Frontal cortex (tissue), 4 donors: Measurements from ENCODE around the gene RGS7. TPM values are rescaled to one million over a fixed set of nuclear protein-coding genes. Genes with fewer than 3 reads are reported as not detected.
"Not testable (repeated sequence)": the region's sequence is repeated elsewhere in the genome, so short reads cannot be mapped to it uniquely, and the experiment has no call there.

Source experiments
- DNase-seq, 2 donors: peaks; one replicate each; pipeline ENCODE4 v3.0.0; 2012; ENCODE audit warnings: low spot score in 2 of 2
- FAIRE-seq: peaks from 2 replicates; lab custom pipeline; 2012; peaks lifted over from hg19 to GRCh38; lab: Jason Lieb, UNC
- total RNA-seq: library from RNA; depleted of rRNA; stranded (reverse); fragments of >200 nt; gene quantifications from one replicate; pipeline ENCODE4 v1.2.3, GENCODE V29; 2014
- donor health status: control.
- donor health status: control.
- donor health status: control.

RGS7 gene
- total RNA-seq, 1 donor from 2014 or later, result 20.0 TPM

- not testable (repeated sequence) for FAIRE-seq, DNase-seq
Measured at GRCh38 chr1:241220913-241221312, 136.1 kb downstream of the RGS7 start.

- DNase-seq (no peak), FAIRE-seq (no peak)
Measured at GRCh38 chr1:241219449-241219848, 137.6 kb downstream of the RGS7 start.

GRCh38 chr1:241217516-241217915 is 139.5 kb downstream of the RGS7 start:
- DNase-seq (no peak), FAIRE-seq (no peak)

GRCh38 chr1:241215683-241216082 is 141.3 kb downstream of the RGS7 start:
- FAIRE-seq (no peak), DNase-seq (no peak)

- DNase-seq, result no peak
- no peak for FAIRE-seq
Measured at GRCh38 chr1:241215203-241215602, 141.8 kb downstream of the RGS7 start.

GRCh38 chr1:241213139-241213538 is 143.9 kb downstream of the RGS7 start:
- FAIRE-seq, result no peak
- no peak for DNase-seq

GRCh38 chr1:241212628-241213027 is 144.4 kb downstream of the RGS7 start:
- DNase-seq (no peak), FAIRE-seq (no peak)

GRCh38 chr1:241208910-241209379 is 148.1 kb downstream of the RGS7 start:
- DNase-seq, result no peak
- no peak for FAIRE-seq

- FAIRE-seq, result no peak
- no peak for DNase-seq
Measured at GRCh38 chr1:241203817-241204216, 153.2 kb downstream of the RGS7 start.

- DNase-seq (no peak), FAIRE-seq (no peak)
Measured at GRCh38 chr1:241202401-241202800, 154.6 kb downstream of the RGS7 start.

GRCh38 chr1:241186716-241187115 is 170.3 kb downstream of the RGS7 start:
- no peak for DNase-seq

GRCh38 chr1:241181971-241182370 is 175.0 kb downstream of the RGS7 start:
- FAIRE-seq, result no peak
- no peak for DNase-seq

More at GRCh38 chr1:241186716-241187115, 170.3 kb downstream of the RGS7 start:
- no peak for FAIRE-seq

GRCh38 chr1:241181471-241181870 is 175.5 kb downstream of the RGS7 start:
- FAIRE-seq, result no peak
- DNase-seq, result no peak

- DNase-seq, result no peak
- FAIRE-seq, result no peak
Measured at GRCh38 chr1:241180569-241180968, 176.4 kb downstream of the RGS7 start.

- DNase-seq, result no peak
- FAIRE-seq, result no peak
Measured at GRCh38 chr1:241177660-241178059, 179.3 kb downstream of the RGS7 start.

- DNase-seq, result no peak
Measured at GRCh38 chr1:241172486-241172885, 184.5 kb downstream of the RGS7 start.

GRCh38 chr1:241171991-241172390 is 185.0 kb downstream of the RGS7 start:
- DNase-seq, result peak in 1 of 2 donors; percentile 5
- no peak for FAIRE-seq

More at GRCh38 chr1:241172486-241172885, 184.5 kb downstream of the RGS7 start:
- no peak for FAIRE-seq

- FAIRE-seq (no peak), DNase-seq (no peak)
Measured at GRCh38 chr1:241167121-241167630, 189.8 kb downstream of the RGS7 start.

- no peak for DNase-seq
- FAIRE-seq, result no peak
Measured at GRCh38 chr1:241166625-241167024, 190.4 kb downstream of the RGS7 start.

GRCh38 chr1:241165256-241165655 is 191.7 kb downstream of the RGS7 start:
- FAIRE-seq, DNase-seq: not testable (repeated sequence)

- DNase-seq (no peak), FAIRE-seq (no peak)
Measured at GRCh38 chr1:241163363-241163762, 193.6 kb downstream of the RGS7 start.

GRCh38 chr1:241161188-241161689 is 195.8 kb downstream of the RGS7 start:
- peak; percentile 93 for FAIRE-seq
- no peak for DNase-seq
